Ovary (tissue), 10 donors: ENCODE measurements around the gene CENPN. TPM values are rescaled to one million over a fixed set of nuclear protein-coding genes. Genes with fewer than 3 reads are reported as not detected.

Experiments
- DNase-seq, 5 donors: peaks; one replicate each; pipeline ENCODE4 v3.0.0-alpha.2; 2019 to 2020
- H3K27ac ChIP-seq, 2 donors: fragments of 200-600 bp; one replicate each; pipeline versions ENCODE4 v1.5.1 to v1.8.0; 2019 to 2022
- H3K27me3 ChIP-seq: fragments of 200-600 bp; one replicate; pipeline ENCODE4 v1.8.0; 2022
- H3K36me3 ChIP-seq: fragments of 200-600 bp; sonication (generic); one replicate; pipeline ENCODE4 v1.5.1; 2019
- H3K4me1 ChIP-seq: one replicate; pipeline ENCODE4 v1.8.1; 2013; ENCODE audit warnings: mild to moderate bottlenecking, moderate library complexity; ENCODE audit not compliant: insufficient read depth
- H3K4me3 ChIP-seq: fragments of 200-600 bp; sonication (generic); one replicate; pipeline ENCODE4 v1.5.1; 2017
- H3K9me3 ChIP-seq, 2 donors: fragments of 200-600 bp in 1 of 2; sonication (generic) in 1 of 2; one replicate each; pipeline versions ENCODE4 v1.5.1 to v1.8.1; 2013 to 2019; ENCODE audit warnings: mild to moderate bottlenecking in 1 of 2, moderate library complexity in 1 of 2
- EP300 ChIP-seq: sonication (generic); formaldehyde crosslinking; IDR thresholded peaks from one replicate; pipeline ENCODE4 v1.6.1; 2017; ENCODE audit warnings: antibody characterized with exemption
- POLR2A ChIP-seq: fragments of 450-650 bp; IDR thresholded peaks from one replicate; pipeline ENCODE4 v1.6.1; 2017; ENCODE audit warnings: antibody characterized with exemption, mild to moderate bottlenecking, moderate library complexity
- WGBS, 3 donors: extraction: QIAGEN DNeasy Blood & Tissue Kit in 1 of 3; methylation state at CpG; one replicate each; pipeline versions ENCODE4 v1.1.5 to v1.1.7; 2013 to 2017; 5-methylcytosine and 5-hydroxymethylcytosine counted together
- intact Hi-C, 4 donors: fragments of 100-400 bp; cut with DNase I; formaldehyde crosslinking; loops; one replicate each; pipeline versions ENCODE4 v1.11.0 to v1.15.1; 2022 to 2023
- long read RNA-seq, 3 donors: library from polyadenylated mRNA in 2 of 3; unstranded in 2 of 3; transcript quantifications; one replicate each; pipeline ENCODE4 v2.0.0 and lab custom pipeline, GENCODE V29; 2021 to 2026
- polyA plus RNA-seq, 2 donors: library from polyadenylated mRNA; stranded (reverse); fragments of 200-250 nt in 1 of 2; fragments of 350-450 nt in 1 of 2; fragmentation: Illumina TruSeq in 1 of 2; extraction: RNeasy Lipid Tissue Mini Kit (QIAGEN cat#74804) in 1 of 2; gene quantifications; one replicate each; pipeline ENCODE4 v1.2.3, GENCODE V29; 2013 to 2014
- total RNA-seq, 7 donors: library from RNA; depleted of rRNA in 2 of 7; stranded (reverse); fragments of >200 nt in 2 of 7; fragmentation: NEBNext Ultra II Directional in 3 of 7; extraction: Animal tissue kit (Norgen Biotek cat#: 25700) in 3 of 7; gene quantifications; one replicate each; pipeline versions ENCODE4 v1.1.0 to v1.2.4, GENCODE V29; 2016 to 2023
- TF ChIP-seq, protein P1 (sequence below), 3 donors: fragments of 450-650 bp in 2 of 3; fragments of 200-600 bp in 1 of 3; IDR thresholded peaks; one replicate each; pipeline versions ENCODE4 v1.5.1 to v1.8.0; 2016 to 2022; ENCODE audit warnings: antibody characterized with exemption in 3 of 3, mild to moderate bottlenecking in 1 of 3
- donor health status: DM: no; HTN: no; CAD: no; lungs with moderate emphysema.
- donor health status: DM: no; HTN: no; CAD: no.
- donor health status: Bipolar disorder and iron deficiency.
- donor health status: DM: yes; HTN: yes; CAD: no.
- donor health status: DM: no; HTN: no; CAD: no.
- donor health status: DM: yes; HTN: yes; CAD: no.

CENPN gene
- total RNA-seq: 1 to 10 TPM; 1.4 to 4.0 (median 2.8) TPM
- 1 to 10 TPM; 2.0 to 8.2 TPM for polyA plus RNA-seq
- long read RNA-seq, donor 1, partial matches to known transcripts: 1 of 7 reads
- long read RNA-seq, donor 1, other reads (novel, unspliced or antisense): 0 of 7 reads
- long read RNA-seq, donor 2, transcript CENPN-201 (7 exons, 1,398 nt): major isoform, 8 of 15 reads
- long read RNA-seq, donor 2, partial matches to known transcripts: 5 of 15 reads
- long read RNA-seq, donor 2, other reads (novel, unspliced or antisense): 0 of 15 reads
- long read RNA-seq, donor 3, partial matches to known transcripts: 1 of 3 reads
- long read RNA-seq, donor 3, other reads (novel, unspliced or antisense): 0 of 3 reads

DNA sequence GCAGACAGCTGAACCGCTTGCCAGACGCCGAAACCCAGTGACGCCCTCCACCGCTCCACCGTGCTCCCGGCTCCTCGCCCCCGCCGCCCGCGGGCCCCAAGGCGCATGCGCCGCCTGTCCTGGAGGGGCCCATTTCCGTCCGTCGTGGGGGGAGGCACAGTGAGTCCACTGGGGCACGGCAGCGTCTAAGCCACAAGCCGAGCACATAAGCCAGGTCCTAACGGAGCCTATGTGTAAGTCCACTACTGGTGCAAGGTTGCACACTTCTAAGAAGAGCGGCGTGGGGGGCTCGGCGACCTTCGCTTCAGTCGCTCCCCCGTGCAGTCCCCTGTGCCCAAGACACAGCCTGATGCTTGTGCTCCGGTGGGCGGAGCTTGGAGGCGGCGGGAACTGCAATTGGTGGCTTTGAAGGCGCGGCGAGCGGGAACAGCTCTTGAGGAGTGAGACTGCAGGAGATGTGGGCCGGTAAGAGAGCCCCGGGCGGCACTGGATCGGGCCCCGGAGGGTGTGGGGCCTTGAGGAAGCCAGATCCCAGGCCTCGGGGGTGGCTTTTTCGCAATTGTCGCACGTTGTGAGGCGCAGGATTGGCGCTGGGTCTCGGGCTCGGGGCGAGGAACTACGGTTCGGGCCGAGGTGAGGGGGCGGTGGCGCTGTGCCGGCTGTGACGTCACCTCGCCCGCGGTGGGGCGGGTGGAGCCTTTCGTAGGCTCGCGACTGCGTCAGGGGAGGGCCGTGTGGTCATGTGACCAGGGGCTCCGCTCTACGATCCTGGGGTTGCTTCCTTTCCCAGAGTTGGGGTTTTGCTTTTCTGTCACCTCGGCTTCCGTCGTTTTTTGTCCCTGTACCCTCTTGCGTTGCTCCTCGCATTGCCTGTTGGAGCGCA, at the start of gene CENPN, which contains the start of gene CMC2:
Gene CENPN (plus strand): TSS at position 402 of the 883 bp plus-strand sequence. CDS start 4,726 bp downstream, outside the sequence.
Gene CMC2 (minus strand): TSS at position 73 of the 883 bp plus-strand sequence. CDS start 9,491 bp downstream, outside the sequence.
- peak within 1 kb of the TSS; percentile 81 for H3K4me3 ChIP-seq
- H3K36me3 ChIP-seq: no peaks in the 10 kb centered on the region
- 0 to 1% (median 1%) methylated on average over 73 to 75 of the region's 75 CpGs for WGBS, 3 donors
- H3K27me3 ChIP-seq: no peaks in the 10 kb centered on the region
- intact Hi-C loops: loop anchor here in 1 of 4 donors (2.0 to 10.0 kb wide), 2 partner anchors 70 to 728 kb away; partner anchors contain the start of gene C16orf46
- TF ChIP-seq, protein P1, sequence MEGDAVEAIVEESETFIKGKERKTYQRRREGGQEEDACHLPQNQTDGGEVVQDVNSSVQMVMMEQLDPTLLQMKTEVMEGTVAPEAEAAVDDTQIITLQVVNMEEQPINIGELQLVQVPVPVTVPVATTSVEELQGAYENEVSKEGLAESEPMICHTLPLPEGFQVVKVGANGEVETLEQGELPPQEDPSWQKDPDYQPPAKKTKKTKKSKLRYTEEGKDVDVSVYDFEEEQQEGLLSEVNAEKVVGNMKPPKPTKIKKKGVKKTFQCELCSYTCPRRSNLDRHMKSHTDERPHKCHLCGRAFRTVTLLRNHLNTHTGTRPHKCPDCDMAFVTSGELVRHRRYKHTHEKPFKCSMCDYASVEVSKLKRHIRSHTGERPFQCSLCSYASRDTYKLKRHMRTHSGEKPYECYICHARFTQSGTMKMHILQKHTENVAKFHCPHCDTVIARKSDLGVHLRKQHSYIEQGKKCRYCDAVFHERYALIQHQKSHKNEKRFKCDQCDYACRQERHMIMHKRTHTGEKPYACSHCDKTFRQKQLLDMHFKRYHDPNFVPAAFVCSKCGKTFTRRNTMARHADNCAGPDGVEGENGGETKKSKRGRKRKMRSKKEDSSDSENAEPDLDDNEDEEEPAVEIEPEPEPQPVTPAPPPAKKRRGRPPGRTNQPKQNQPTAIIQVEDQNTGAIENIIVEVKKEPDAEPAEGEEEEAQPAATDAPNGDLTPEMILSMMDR (IDR thresholded peaks at IDR 0.05): peak in 2 of 3 donors; percentile 21 to 28
- TF ChIP-seq POLR2A (peak; percentile 90), EP300 (peak; percentile 75)
- DNase-seq: peak; percentile 99 to 100 (median 99)
- H3K27ac ChIP-seq: peak within 1 kb of the TSS; percentile 94 to 98
- H3K9me3 ChIP-seq: no peaks in the 10 kb centered on the region
- peaks cover 9% of the 10 kb centered on the region for H3K4me1 ChIP-seq

- Histone ChIP-seq H3K4me3 (no peak overlapping the region), H3K27ac (no peak overlapping the region), H3K9me3 (no peaks in the 10 kb centered on the region), H3K27me3 (no peaks in the 10 kb centered on the region), H3K36me3 (no peaks in the 10 kb centered on the region), H3K4me1 (no peaks in the 10 kb centered on the region)
- DNase-seq: no peak
- TF ChIP-seq POLR2A (no peak), EP300 (no peak)
- TF ChIP-seq, protein P1 (IDR thresholded peaks at IDR 0.05): no peak
- intact Hi-C loops: no loop called here
These were observed 48.7 kb upstream of the CENPN start for GRCh38 chr16:80958284-80958683.

DNA sequence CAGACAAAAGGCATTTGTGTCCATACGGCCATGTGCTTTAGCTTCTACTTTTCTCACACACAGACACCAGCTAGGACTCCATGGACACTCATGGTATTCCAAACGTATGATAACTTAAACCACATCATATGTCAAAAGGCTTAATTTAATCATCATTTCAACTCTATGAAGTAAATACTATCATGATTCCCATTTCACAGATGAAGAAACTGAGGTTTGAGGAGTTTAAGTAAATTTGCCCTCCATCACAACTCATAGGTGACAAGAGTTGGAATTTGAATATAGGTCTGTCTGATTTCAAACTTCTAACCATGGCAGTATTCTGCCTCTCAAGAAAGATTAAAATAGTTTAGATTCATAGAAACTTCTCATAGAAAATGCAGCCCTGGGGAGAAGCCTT, 44.1 kb upstream of the CENPN start:
- TF ChIP-seq, protein P1 (IDR thresholded peaks at IDR 0.05): no peak
- TF ChIP-seq EP300: no peak
- no peak for TF ChIP-seq POLR2A
- no peaks in the 10 kb centered on the region for H3K36me3 ChIP-seq
- H3K27me3 ChIP-seq: no peaks in the 10 kb centered on the region
- DNase-seq: no peak
- 57 to 84% (median 76%) methylated on average over 2 of the region's 2 CpGs for WGBS, 3 donors
- intact Hi-C loops: no loop called here
- no peaks in the 10 kb centered on the region for H3K9me3 ChIP-seq
- no peak overlapping the region for H3K4me3 ChIP-seq
- H3K4me1 ChIP-seq: no peaks in the 10 kb centered on the region
- H3K27ac ChIP-seq: no peak overlapping the region

GRCh38 chr16:80964351-80964750, 42.7 kb upstream of the CENPN start:
- H3K36me3 ChIP-seq: no peaks in the 10 kb centered on the region
- TF ChIP-seq EP300: no peak
- TF ChIP-seq POLR2A: no peak
- TF ChIP-seq, protein P1 (IDR thresholded peaks at IDR 0.05): no peak
- intact Hi-C loops: no loop called here
- no peaks in the 10 kb centered on the region for H3K27me3 ChIP-seq
- no peak overlapping the region for H3K4me3 ChIP-seq
- 35 to 65% (median 57%) methylated on average over 2 of the region's 2 CpGs for WGBS, 3 donors
- DNase-seq: no peak
- no peaks in the 10 kb centered on the region for H3K4me1 ChIP-seq
- no peak overlapping the region for H3K27ac ChIP-seq
- H3K9me3 ChIP-seq: no peaks in the 10 kb centered on the region
